HepG2 (cell line): Measurements from ENCODE around the gene TCF12. TPM values are rescaled to one million over a fixed set of nuclear protein-coding genes. Genes with fewer than 3 reads are reported as not detected.

Source experiments
- ERF ChIP-seq: IDR thresholded peaks from 2 replicates; pipeline ENCODE4 v1.6.1; 2018; ENCODE audit warnings: missing biosample characterization, missing genetic modification reagents
- MIER3 ChIP-seq: IDR thresholded peaks from 2 replicates; pipeline ENCODE4 v1.6.1; 2016; ENCODE audit warnings: missing compliant biosample characterization, borderline replicate concordance
- MXI1 ChIP-seq: IDR thresholded peaks from 3 replicates; pipeline ENCODE4 v1.6.1; 2012; ENCODE audit warnings: low read depth, low read length, inconsistent platforms, borderline replicate concordance
- NFATC3 ChIP-seq: sonication (generic); formaldehyde crosslinking; IDR thresholded peaks from 2 replicates; pipeline ENCODE4 v1.5.1; 2020; ENCODE audit warnings: mild to moderate bottlenecking, missing genetic modification reagents
- PHB2 ChIP-seq: fragments of 450-650 bp; IDR thresholded peaks from 2 replicates; pipeline ENCODE4 v1.6.1; 2018; ENCODE audit not compliant: partially characterized antibody
- POLR2G ChIP-seq: fragments of 200-400 bp; formaldehyde crosslinking; IDR thresholded peaks from 2 replicates; pipeline ENCODE4 v1.6.1; 2018; ENCODE audit warnings: mild to moderate bottlenecking, low read depth, low read length, moderate library complexity
- XRCC5 ChIP-seq: fragments of 200-400 bp; formaldehyde crosslinking; optimal IDR thresholded peaks from 2 replicates; pipeline ENCODE3; 2017; ENCODE audit warnings: mild to moderate bottlenecking, low read length
- ZNF598 ChIP-seq: sonication (generic); formaldehyde crosslinking; IDR thresholded peaks from 2 replicates; pipeline ENCODE4 v1.5.1; 2020; ENCODE audit warnings: mild to moderate bottlenecking, missing genetic modification reagents, borderline replicate concordance
- ZNF749 ChIP-seq: sonication (generic); formaldehyde crosslinking; IDR thresholded peaks from 2 replicates; pipeline ENCODE4 v1.8.0; 2022; ENCODE audit warnings: mild to moderate bottlenecking, missing genetic modification reagents, moderate library complexity, borderline replicate concordance
- polyA plus RNA-seq, 8 experiments: library from polyadenylated mRNA; depleted of rRNA in 3 of 8; stranded (reverse) in 7 of 8; unstranded in 1 of 8; fragments of >200 nt; fragmentation: Illumina TruSeq in 4 of 8; extraction: Trizol in 4 of 8; gene quantifications; 2 replicates each; pipeline versions ENCODE4 v1.2.1 to v1.2.3, GENCODE V29; 2011 to 2016; ENCODE audit warnings: low read depth in 4 of 8, missing spikeins in 1 of 8, mixed read lengths in 1 of 8; ENCODE audit not compliant: insufficient read depth in 1 of 8
- total RNA-seq, 5 experiments: library from RNA; depleted of rRNA; stranded (reverse); fragments of >200 nt; fragmentation: Illumina TruSeq; extraction: Trizol; gene quantifications; 2 replicates each; pipeline ENCODE4 v1.2.3, GENCODE V29; 2016; ENCODE audit warnings: low read depth in 1 of 5
- TF ChIP-seq, protein P1 (sequence below): sonication (generic); formaldehyde crosslinking; IDR thresholded peaks from 2 replicates; pipeline ENCODE4 v1.8.0; 2022; ENCODE audit warnings: mild to moderate bottlenecking, missing genetic modification reagents, borderline replicate concordance
- TF ChIP-seq, protein P2 (sequence below): IDR thresholded peaks from 2 replicates; pipeline ENCODE4 v1.6.1; 2018; ENCODE audit warnings: missing genetic modification reagents
- TF ChIP-seq, protein P3 (sequence below): sonication (generic); formaldehyde crosslinking; IDR thresholded peaks from 2 replicates; pipeline ENCODE4 v1.4.0; 2020; ENCODE audit warnings: missing genetic modification reagents
- TF ChIP-seq, protein P4 (sequence below): sonication (generic); formaldehyde crosslinking; IDR thresholded peaks from 2 replicates; pipeline ENCODE4 v1.5.0; 2020; ENCODE audit warnings: mild to moderate bottlenecking, missing genetic modification reagents, borderline replicate concordance
- TF ChIP-seq, protein P5 (sequence below): sonication (generic); formaldehyde crosslinking; IDR thresholded peaks from 2 replicates; pipeline ENCODE4 v1.5.1; 2020; ENCODE audit warnings: missing genetic modification reagents, mild to moderate bottlenecking, borderline replicate concordance
- TF ChIP-seq, protein P6 (sequence below): sonication (generic); formaldehyde crosslinking; IDR thresholded peaks from 2 replicates; pipeline ENCODE4 v1.5.0; 2020; ENCODE audit warnings: mild to moderate bottlenecking, missing genetic modification reagents, borderline replicate concordance

Gene TCF12
- total and polyA plus RNA-seq, 2 of the 13 experiments (the other 11 are each of a cell fraction or from before 2014, with no cell fraction given): 48.6 to 51.1 TPM

DNA sequence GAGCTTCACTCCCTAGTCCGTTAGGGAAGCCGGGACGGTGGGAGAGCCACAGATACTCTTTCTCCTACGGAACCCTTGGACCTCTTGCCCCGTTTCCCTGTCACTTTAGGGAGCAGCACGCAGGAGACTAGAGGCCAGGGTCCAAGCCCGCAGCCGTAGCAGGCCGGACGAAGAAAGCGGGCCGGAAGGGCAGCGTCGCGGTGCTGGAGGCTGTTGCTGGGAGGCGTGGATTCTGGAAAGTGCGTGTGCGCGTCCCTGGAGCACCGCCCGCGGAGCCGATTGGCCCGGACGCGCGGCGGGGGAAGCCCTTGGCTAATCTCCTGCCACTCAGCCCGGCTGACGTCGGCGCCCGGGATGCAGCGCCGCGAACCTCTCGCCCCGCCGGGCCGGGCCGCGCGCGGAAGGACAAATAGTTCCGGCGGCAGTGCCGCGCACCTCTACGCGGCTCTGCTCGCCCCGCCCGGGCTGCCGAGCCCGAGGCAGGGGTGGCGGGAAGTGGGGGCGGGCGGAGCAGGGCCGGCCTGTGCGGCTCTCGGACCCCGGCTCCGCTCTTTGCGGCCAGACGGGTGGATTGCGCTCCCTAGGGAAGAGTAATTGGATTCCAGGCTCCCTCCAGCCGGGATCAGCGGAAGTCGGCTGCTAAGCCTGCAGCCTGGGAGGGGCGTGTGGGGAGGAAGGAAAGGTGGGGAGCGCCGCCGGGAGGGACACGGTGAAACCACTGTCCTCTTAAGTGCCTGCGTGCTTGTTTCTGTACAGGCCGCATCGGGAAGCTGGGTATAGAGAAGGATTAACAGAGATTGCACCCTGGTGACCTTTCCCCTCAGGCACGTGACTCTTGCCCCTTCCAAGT lies 31.3 kb upstream of the TCF12 start (continued):
- TF ChIP-seq, protein P1, sequence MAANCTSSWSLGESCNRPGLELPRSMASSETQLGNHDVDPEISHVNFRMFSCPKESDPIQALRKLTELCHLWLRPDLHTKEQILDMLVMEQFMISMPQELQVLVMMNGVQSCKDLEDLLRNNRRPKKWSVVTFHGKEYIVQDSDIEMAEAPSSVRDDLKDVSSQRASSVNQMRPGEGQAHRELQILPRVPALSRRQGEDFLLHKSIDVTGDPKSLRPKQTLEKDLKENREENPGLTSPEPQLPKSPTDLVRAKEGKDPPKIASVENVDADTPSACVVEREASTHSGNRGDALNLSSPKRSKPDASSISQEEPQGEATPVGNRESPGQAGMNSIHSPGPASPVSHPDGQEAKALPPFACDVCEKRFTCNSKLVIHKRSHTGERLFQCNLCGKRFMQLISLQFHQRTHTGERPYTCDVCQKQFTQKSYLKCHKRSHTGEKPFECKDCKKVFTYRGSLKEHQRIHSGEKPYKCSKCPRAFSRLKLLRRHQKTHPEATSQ (CRISPR knock-in tag): peak; percentile 93
- TF ChIP-seq MIER3 (CRISPR knock-in tag): peak; percentile 63; the same call in 1 of the 2 replicates
- no peak for TF ChIP-seq NFATC3
- TF ChIP-seq PHB2: no peak
- TF ChIP-seq, protein P2, sequence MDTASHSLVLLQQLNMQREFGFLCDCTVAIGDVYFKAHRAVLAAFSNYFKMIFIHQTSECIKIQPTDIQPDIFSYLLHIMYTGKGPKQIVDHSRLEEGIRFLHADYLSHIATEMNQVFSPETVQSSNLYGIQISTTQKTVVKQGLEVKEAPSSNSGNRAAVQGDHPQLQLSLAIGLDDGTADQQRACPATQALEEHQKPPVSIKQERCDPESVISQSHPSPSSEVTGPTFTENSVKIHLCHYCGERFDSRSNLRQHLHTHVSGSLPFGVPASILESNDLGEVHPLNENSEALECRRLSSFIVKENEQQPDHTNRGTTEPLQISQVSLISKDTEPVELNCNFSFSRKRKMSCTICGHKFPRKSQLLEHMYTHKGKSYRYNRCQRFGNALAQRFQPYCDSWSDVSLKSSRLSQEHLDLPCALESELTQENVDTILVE (CRISPR knock-in tag): peak; percentile 95
- peak; percentile 90 for TF ChIP-seq XRCC5
- TF ChIP-seq, protein P3, sequence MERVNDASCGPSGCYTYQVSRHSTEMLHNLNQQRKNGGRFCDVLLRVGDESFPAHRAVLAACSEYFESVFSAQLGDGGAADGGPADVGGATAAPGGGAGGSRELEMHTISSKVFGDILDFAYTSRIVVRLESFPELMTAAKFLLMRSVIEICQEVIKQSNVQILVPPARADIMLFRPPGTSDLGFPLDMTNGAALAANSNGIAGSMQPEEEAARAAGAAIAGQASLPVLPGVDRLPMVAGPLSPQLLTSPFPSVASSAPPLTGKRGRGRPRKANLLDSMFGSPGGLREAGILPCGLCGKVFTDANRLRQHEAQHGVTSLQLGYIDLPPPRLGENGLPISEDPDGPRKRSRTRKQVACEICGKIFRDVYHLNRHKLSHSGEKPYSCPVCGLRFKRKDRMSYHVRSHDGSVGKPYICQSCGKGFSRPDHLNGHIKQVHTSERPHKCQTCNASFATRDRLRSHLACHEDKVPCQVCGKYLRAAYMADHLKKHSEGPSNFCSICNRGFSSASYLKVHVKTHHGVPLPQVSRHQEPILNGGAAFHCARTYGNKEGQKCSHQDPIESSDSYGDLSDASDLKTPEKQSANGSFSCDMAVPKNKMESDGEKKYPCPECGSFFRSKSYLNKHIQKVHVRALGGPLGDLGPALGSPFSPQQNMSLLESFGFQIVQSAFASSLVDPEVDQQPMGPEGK: peak; percentile 76
- TF ChIP-seq POLR2G: peak; percentile 94
- TF ChIP-seq ZNF749: peak; percentile 79; the same call in 1 of the 2 replicates
- TF ChIP-seq, protein P4, sequence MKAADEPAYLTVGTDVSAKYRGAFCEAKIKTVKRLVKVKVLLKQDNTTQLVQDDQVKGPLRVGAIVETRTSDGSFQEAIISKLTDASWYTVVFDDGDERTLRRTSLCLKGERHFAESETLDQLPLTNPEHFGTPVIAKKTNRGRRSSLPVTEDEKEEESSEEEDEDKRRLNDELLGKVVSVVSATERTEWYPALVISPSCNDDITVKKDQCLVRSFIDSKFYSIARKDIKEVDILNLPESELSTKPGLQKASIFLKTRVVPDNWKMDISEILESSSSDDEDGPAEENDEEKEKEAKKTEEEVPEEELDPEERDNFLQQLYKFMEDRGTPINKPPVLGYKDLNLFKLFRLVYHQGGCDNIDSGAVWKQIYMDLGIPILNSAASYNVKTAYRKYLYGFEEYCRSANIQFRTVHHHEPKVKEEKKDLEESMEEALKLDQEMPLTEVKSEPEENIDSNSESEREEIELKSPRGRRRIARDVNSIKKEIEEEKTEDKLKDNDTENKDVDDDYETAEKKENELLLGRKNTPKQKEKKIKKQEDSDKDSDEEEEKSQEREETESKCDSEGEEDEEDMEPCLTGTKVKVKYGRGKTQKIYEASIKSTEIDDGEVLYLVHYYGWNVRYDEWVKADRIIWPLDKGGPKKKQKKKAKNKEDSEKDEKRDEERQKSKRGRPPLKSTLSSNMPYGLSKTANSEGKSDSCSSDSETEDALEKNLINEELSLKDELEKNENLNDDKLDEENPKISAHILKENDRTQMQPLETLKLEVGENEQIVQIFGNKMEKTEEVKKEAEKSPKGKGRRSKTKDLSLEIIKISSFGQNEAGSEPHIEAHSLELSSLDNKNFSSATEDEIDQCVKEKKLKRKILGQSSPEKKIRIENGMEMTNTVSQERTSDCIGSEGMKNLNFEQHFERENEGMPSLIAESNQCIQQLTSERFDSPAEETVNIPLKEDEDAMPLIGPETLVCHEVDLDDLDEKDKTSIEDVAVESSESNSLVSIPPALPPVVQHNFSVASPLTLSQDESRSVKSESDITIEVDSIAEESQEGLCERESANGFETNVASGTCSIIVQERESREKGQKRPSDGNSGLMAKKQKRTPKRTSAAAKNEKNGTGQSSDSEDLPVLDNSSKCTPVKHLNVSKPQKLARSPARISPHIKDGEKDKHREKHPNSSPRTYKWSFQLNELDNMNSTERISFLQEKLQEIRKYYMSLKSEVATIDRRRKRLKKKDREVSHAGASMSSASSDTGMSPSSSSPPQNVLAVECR (CRISPR knock-in tag): peak; percentile 95
- peak; percentile 80 for TF ChIP-seq ERF
- peak; percentile 64; the same call in 1 of the 3 replicates for TF ChIP-seq MXI1
- TF ChIP-seq, protein P5, sequence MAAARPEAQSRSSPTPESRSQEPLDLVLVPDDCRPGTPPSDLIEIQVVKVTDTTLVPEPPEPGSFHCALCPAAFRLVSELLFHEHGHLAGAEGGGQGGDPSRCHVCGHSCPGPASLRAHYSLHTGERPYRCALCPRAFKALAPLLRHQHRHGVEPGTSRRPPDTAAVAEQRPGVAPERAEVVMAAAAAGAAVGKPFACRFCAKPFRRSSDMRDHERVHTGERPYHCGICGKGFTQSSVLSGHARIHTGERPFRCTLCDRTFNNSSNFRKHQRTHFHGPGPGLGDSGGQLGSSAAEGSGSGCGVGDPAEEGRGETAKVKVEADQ (CRISPR knock-in tag): peak; percentile 94; the same call in 1 of the 2 replicates
- TF ChIP-seq, protein P6, sequence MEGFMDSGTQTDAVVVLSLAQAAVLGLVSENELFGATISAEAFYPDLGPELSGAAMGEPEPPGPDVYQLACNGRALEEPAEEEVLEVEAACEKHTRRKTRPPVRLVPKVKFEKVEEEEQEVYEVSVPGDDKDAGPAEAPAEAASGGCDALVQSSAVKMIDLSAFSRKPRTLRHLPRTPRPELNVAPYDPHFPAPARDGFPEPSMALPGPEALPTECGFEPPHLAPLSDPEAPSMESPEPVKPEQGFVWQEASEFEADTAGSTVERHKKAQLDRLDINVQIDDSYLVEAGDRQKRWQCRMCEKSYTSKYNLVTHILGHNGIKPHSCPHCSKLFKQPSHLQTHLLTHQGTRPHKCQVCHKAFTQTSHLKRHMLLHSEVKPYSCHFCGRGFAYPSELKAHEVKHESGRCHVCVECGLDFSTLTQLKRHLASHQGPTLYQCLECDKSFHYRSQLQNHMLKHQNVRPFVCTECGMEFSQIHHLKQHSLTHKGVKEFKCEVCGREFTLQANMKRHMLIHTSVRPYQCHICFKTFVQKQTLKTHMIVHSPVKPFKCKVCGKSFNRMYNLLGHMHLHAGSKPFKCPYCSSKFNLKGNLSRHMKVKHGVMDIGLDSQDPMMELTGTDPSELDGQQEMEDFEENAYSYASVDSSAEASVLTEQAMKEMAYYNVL (CRISPR knock-in tag): peak; percentile 53; the same call in 1 of the 2 replicates
- TF ChIP-seq ZNF598 (CRISPR knock-in tag): peak; percentile 59; the same call in 1 of the 2 replicates
